GM18511 (cell line): ENCODE measurements around the gene CCDC167.

ENCODE experiments used
- ATAC-seq: cut with Tn5 transposase; IDR thresholded peaks from one replicate; pipeline ENCODE4 v1.9.1; 2021; ENCODE audit warnings: mild to moderate bottlenecking, moderate library complexity; ENCODE audit not compliant: unreplicated experiment

The CCDC167 gene

DNA sequence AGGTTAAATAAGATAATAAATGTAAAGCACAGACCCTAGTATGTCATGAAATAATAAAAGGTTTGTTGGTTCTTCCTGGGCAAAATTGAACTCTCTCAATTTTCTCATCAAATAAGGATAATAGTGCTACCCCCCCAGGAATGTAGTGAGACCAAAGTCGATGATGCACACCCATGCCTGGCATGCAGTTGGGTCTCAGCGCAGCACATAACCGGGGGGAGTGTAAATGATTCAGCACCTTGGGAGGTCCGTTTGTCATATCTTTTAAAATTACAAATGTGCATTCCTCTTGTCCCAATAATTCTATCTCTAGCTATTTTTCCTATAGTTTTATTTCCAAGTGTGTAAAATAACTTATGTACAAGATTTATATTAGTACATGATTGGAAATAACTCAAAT lies 31.3 kb upstream of the CCDC167 start:
- ATAC-seq = no peak

DNA sequence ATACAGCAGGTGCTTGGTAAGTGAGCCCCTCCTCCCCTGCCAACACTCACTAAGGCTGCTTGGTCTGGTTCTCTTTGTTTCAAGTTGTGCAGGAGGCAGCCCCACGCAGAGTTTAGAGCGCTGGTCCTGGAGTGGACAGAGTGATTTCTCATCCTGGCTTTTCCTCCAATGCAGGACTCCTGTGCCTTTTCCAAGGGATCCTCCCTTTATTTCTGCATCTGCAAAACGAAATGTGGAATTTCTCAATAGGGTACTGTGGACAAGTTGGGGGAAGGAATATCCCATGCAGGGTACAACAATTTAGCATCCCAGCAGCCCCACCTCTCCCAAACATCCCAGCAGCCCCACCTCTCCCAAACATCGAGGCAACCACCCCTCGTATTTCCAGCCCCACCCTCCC lies 30.6 kb upstream of the CCDC167 start:
- no peak for ATAC-seq

DNA sequence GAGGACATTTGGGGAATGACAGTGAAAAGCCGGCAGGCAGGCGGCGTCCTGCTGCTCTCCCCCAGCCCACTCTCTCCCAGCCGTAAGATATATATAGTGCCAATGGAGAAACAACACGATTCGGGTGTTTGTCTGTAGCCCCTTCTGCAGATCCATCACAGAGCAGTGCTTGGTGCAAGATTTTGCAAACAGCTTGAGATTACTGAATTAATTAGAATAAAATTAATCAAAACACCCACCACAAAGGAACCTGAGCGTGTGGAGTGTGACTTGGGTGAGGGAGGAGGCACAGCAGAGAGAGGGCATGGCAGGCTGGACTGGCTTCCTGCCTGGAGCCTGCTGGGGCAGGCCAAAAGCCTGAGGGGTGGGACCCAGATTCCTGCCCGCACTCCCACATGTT lies 28.8 kb upstream of the CCDC167 start:
- no peak for ATAC-seq

DNA sequence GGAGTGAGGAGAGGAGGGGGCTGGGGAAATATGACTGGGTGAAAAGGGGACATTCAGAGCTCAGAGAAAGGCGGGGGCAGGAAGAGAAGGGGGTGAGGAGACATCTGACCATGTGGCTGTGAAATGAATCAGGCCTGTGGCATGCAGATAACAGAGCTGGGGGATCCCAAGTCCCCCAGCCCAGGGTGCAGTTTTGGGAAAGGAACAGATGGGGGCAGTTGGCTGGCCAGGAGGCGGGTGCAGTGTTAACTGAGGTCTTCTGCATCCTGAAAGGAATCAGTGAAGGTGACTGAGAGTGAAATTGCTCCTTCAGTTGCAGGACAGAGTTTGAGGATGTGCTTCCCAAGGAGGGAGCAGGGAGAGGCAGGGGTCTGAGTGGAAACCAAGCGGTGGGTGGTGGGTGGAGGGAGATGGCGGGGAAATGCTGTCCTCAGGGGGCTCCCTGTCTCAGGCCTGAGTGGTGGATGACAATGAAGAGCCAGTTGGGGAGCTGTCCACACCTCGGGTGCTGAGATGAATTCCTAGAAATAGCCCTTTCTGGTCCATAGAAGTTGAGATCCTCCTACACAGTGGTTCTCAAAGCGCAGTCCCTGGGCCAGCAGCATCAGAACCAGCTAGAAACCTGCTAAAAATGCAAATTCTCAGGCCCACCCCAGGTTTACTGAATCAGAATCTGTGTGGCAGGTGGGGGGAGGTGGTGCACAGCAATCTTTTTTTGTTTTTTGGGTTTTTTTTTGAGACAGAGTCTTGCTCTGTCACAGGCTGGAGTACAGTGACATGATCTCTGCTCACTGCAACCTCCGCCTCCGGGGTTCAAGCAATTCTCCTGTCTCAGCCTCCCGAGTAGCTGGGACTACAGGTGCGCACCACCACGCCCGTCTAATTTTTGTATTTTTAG lies 26.0 kb upstream of the CCDC167 start:
- ATAC-seq = no peak

DNA sequence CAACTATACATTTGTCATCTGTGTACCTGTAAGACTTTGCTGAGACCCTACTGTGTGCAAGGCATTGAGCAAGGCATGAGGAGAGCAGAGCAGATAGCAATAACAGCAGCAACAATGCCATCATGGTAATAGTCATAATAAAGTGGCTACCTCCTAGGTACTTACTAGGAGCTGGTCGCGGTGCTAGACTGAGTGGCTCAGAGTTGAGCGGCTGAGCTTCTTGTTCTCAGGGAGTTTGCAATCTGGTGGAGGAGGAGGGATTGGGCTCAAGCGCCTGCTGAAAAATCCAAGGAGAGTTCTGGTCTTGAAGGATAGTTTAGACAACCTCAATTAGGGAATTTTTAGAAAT lies 25.3 kb upstream of the CCDC167 start:
- ATAC-seq = no peak

DNA sequence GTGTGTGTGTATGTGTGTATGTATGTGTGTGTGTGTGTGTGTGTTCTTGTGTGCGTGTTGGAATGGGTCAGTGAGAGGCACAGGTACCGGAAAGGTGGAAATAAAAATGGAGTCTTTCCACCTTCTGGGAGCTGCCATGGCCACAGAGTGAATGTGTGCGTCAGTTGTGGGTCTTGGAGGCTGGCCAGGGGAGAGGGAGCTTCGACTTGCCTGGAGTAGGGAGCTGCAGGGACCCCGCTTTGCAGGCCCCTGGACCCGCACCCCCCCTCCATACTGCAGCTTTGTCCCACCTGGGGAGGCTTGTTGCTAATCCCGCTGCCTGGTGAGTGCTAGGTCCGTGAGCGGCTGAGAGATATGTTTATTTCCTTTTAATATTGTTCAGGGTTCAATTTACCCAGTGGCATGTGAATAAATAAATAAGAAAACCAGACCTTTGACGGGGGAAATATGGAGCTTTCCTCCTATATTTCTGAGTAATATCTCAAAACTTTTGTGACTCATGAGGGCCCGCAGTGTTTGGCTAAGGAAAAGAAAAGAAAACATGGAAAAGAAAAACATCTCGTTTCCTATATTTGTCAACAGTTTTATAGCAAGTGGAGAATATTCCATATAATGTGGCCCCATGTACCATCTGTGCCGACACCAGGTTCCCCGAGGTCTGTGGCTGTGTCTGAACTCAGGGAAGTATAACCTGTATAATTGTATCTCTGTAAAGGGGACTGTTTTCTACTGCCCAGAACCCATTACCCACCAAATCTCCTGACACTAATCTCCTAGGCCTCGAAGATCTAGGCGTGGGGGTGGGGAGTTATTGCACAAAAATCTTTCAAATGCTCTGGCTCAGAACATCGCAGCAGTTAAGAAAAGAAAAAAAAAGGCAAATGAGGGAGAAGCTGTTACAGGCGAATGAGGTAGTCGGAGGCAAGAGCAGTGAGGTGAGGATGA lies 24.6 kb upstream of the CCDC167 start:
- no peak for ATAC-seq

DNA sequence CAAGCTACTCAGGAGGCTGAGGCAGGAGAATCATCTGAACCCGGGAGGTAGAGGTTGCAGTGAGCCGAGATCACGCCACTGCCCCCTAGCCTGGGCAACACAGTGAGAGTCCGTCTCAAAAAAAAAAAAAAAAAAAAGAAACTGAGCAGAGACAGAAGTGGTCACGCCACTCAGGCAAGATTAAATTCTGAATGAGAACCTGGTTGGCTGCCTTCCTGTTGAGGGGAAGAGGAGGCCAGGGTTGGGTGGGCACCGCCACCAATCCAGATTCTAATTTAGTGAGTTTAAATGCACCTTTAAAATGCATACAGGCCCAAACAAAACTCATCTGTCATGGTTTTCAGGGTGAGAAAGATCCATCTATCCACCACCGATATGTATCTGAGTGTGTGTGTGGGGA lies 23.7 kb upstream of the CCDC167 start:
- no peak for ATAC-seq

DNA sequence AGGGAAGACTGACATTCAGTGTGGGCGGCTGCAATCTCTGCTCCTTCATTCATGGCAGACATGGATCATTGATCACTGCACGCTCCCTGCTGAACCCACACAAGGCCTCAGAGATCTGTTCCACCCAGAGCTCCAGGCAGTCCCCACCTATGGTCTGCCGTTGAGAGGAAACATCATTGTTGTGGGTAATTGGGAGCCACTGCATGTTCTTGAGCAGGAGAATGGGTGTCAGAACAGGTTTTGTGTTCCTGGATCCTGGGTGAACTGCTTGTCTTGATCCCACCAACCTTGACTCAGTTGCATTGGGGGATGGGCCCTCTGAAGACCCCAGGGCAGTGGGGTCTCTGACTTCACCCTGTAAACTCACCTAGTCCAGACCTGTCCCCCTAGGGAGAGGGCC lies 23.1 kb upstream of the CCDC167 start:
- ATAC-seq = no peak

DNA sequence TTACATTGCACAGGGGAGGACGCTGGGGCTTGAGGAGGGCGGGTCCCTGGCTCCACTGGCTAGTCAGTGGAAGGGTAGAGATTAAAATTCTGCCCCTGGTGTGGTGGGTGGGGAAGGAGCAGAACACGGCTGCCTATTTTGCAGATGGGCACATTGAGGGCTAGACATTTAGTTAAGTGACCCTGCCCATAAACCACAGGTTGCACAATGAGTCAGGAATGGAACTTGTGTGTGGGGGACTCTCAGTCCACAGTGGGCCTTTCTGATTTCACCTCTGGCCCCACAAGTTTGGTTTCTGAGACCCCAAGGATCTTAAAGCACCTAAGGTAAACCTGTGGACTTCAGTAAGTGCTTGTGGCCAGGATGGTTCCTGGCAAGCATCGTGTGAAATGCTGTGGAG lies 22.0 kb upstream of the CCDC167 start:
- no peak for ATAC-seq

DNA sequence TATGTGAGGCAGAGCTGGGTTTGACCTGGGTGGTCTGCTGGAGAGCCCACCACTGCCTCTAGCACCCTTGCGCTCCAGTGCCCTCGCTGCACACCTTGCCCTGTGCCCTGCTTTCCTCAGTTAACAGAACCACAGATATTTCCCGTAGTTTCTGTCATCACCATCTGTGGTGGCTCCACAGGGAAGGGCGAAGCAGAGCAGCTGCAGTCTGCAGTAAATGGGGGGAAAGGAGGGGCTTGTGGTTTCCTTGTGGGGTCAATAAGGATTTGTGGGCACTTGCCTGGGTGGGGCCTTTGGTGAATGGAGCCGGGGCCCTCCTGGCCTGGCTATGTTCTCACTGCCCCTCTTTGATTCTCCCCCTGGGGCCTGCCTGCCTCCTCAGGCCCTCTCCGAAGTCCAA lies 21.2 kb upstream of the CCDC167 start:
- ATAC-seq = no peak

DNA sequence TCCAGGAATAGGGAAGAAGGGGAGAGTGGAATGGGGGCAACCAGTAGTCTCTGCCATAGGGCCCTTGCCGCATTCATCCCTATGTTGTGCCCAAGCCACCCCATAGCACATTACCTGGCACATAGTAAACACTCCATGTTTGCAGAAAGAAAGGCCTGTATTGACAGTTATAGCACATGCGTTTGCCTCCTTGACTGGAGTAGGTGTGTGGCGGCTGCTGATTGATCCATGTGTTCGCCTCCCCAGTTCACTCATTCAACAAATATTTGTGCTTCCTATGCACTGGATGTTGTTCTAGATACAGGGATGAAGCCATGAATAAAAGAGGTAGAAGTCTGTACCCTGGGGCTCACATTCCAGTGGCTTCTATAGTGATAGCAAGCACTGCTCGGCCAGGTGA lies 19.8 kb upstream of the CCDC167 start:
- no peak for ATAC-seq

DNA sequence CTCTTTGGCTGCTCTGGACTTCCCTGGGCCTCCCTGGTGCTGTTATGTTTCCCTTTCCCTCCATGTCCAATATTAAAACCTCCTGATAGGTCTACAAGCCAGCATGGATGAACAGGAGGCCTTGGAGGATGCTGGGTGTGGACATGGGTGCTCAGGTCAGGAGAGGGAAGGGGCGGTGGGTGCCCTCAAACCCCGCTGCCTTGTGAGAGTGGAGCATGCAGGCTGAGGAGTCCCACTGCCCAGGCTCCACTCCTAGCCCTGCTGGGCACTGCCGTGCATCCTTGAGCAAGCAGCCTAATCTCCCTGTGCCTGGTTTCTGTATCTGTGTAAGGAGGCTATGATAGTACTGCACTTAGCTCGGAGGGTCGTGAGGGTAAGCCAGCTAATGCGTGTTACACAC lies 18.4 kb upstream of the CCDC167 start:
- no peak for ATAC-seq

DNA sequence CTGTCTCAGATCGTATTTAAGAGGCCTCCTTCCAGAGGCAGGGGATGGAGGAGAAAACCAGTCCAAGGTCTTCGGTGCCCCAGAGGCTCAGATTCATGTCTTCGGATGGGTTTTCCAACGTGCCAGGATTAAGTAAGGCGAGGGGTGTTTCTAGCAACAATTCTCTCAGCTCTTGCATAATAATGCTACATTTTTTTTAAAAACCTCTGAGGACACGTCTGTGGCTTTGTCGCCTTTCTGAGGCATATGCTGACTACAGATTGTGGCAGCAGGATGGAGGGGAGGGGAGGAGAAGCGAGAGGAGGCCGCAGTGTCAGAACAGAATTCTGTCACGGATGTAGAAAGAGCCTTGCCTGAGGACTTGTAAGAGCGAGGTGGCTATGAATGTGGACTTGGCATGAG lies 17.7 kb upstream of the CCDC167 start:
- ATAC-seq = peak; percentile 53

DNA sequence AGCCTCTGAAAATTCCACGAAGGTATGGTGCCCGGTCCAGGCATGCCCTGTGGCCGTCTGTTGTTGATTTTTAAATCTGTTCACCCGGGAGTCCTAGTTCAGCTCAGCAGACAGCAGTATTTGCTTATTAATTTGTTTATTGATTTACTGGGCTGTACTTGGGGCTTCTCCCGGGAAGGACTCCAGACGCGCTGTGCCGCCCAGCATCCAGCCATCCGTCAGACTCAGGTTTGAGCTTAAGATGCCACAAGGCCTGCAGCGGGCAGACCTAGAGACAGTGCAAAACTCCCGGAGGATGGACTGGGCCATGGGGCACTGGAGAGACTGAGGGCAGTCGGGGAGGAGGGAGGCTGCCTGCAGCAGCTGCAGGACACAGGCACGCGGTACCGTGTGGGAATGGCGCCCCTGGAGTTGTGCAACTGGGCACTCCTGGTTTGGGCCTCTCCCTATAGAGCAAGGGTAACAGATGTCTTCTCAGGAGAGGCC lies 17.3 kb upstream of the CCDC167 start:
- peak; percentile 12 for ATAC-seq

DNA sequence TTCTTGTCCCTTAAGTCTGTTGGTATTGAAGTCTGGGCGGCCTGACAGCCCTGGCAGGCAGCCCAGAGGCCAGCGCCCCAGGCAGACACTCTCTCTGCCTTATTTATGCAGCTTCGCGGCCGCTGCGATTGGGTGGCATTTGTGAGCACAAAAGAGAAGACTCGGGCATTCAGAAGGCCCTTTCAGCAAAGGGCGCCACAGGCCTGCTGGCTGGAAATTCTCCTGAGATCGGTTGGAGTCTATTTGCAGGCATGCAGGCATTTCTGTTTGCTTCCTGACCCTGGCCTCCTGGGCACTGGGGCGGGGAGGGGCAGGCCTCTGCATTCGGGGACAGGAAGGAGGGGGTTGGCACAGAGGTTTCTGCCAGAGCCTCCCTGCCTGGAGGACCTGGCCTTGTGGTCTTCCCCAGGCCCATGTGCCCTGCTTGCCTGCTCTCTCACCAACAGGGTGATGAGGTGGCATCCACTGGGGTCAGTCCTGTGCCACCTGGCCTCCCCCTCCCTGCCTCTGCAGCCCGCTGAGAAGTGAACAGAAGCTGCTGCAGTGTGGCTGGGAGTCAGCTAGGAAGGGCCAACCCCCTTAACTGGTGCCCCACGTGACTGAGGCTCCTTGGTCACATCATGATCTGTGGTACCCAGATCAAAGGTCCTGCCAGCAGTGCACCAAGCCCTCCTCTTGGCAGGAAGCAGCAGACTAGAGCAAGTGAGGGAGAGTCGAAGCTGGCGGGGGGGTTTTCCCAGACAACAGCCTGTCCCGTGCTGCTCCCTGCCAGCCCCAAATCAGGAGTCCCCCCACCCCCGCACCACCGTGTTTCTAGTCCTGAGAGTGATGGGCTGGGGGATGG lies 16.6 kb upstream of the CCDC167 start:
- peak; percentile 81 for ATAC-seq

DNA sequence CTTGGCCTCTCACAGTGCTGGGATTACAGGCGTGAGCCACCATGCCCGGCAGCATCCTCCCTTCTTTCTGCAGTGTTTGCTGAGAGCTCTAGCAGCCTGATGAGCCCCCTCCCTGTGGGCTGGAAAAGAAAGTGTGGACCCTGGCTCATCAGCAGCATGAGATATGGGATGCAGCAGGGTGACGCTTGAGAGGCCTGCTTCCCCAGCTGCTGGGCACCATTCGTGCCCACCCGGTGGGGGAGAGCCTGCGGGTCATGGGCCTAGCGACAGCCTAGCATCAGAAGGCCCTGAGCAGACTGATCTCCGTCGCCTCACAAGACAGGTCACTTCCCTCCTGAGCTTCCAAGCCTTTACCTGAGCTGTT lies 16.0 kb upstream of the CCDC167 start:
- no peak for ATAC-seq

DNA sequence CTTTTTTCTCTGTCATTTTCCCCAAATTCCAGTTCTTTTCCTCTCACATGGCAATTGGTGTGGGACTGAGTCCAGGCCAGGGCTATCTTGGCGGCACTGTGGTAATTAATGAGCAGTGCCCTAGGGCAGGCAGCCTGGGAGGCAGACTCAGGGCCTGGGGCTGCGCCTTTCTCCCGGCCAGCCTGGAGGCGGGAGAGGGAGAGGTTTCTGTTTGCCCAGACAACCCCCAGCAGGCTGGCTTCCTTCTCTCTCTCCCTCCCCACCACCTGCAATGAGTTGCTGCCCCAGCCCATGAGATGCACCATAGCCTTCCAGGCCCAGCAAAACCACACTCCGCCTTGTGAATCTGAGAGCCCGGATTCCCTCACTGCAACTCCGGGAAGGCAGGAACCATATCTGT lies 15.1 kb upstream of the CCDC167 start:
- no peak for ATAC-seq

DNA sequence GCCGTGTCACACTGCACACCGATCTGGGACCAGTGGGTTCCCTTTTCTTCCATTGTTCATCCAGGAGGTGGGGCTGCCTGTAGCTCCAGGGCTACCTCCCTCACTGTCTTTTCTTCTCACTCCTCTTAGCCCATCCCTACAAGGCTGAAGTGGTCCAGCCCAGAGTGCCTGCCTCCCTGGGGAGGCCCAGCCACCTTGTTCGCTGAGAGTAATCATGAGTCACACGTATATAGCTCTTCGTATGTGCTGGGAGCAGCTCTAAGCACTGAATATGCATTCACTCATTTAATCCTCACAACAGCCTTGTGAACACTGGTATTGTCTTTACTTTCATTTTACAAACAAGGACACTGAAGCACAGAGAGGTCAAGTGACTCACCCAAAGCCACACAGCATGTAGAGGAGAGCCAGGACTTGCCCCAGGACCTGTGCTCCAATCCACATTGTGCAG lies 14.7 kb upstream of the CCDC167 start:
- ATAC-seq = no peak

DNA sequence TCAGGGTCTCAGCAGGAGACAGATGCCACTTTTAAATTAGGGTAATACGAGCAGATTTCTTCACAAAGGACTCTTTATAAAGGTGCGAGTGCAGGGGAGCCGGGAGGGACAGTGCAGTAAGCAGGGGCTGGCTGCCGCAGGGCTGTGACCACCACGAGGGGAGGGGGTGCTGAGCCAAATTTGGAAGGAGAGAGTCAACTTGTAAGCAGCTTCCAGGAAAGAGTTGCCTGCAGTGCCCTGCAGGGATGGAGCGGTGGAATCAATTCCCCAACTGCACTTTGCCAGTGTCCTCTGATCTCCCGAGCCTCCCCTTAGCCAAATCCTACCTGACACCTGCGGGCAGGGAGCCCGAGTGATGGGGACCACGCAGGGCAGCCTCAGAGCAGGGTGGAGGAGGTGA lies 13.9 kb upstream of the CCDC167 start:
- ATAC-seq = no peak

DNA sequence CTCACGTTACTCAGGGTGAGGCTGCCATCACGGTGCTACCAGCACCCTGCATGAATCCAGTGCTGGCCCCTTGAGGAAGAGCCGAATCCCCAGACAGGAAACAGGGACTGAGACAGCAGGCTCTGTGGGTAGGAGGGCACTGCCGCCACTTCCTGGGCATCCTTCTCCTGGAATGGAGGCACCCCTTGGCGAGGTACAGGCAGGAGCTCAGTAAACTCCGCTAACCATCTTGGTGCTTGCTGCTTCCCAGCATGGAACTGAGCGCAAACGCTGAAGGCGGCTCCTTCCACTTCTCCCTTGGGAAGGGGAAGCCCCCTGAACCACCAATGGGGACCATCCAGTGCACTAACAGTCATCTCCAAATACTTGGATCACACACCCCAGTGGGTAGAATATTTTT lies 13.5 kb upstream of the CCDC167 start:
- ATAC-seq = no peak

DNA sequence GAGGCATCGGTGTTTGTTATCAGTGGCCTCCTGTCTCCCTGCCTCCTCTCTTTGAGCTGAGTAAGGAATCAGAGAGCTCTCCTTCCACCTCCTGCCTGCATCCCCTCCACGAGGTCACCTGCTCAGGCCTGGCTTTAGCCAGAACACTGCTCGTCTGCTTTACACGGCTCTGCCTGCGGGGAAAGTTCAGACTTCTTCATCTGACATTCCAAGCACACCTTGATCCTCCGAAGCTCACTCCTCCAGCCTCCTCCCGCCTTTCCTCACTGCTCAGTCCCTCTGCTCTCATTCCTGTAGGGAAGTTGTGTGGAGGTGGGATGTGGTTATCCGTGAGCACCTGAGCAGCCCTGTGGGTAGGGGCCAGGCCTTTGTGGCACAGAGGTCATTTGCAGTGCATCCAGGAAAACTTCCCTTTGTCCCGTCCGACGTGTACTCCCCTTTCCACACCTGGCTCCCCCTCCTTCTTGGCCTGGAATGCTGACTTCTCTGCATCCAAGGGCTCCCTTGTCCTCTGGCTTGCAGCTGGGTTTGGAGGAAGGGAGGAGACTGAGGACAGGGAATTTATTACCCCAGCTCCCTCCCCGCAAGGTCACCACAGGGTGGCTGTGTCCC lies 12.8 kb upstream of the CCDC167 start:
- no peak for ATAC-seq
